ENCODE results near the gene BNIP2.

DNA sequence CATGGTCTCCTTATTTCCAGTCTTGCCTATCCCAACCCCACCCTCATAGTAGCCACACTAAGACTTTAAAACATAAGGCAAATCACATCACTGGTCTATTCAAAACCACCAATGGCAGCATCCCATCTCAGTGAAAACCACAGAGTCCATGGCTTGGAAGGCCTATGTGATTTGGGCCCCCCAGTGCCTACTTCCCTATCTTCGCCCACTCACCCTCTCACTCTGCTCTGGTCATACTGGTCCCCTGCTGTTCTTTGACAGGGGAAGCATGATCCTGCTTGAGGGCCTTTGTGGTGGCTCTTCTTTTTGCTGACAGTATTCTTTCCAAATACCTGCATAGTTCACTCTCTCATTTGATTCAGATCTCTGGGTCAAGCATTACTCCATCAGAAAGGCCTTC is 35.1 kb downstream of the BNIP2 start:
- TF ChIP-seq, protein P1, sequence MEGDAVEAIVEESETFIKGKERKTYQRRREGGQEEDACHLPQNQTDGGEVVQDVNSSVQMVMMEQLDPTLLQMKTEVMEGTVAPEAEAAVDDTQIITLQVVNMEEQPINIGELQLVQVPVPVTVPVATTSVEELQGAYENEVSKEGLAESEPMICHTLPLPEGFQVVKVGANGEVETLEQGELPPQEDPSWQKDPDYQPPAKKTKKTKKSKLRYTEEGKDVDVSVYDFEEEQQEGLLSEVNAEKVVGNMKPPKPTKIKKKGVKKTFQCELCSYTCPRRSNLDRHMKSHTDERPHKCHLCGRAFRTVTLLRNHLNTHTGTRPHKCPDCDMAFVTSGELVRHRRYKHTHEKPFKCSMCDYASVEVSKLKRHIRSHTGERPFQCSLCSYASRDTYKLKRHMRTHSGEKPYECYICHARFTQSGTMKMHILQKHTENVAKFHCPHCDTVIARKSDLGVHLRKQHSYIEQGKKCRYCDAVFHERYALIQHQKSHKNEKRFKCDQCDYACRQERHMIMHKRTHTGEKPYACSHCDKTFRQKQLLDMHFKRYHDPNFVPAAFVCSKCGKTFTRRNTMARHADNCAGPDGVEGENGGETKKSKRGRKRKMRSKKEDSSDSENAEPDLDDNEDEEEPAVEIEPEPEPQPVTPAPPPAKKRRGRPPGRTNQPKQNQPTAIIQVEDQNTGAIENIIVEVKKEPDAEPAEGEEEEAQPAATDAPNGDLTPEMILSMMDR (IDR thresholded peaks at IDR 0.05 in 2 of 3, conservative IDR thresholded peaks at IDR 0.05 in 1 of 3; ENCODE audit: borderline replicate concordance in 1 of 3, insufficient read depth in 1 of 3, low read depth in 2 of 3, low read length in 2 of 3) = no peak
- TF ChIP-seq POLR2A (IDR thresholded peaks at IDR 0.05; ENCODE audit: borderline replicate concordance, extremely low read depth, insufficient read depth, insufficient read length) (no peak), ZNF274 (IDR thresholded peaks at IDR 0.05; ENCODE audit: low read depth, low read length) (no peak), EZH2phosphoT487 (IDR thresholded peaks at IDR 0.05; ENCODE audit: borderline replicate concordance) (no peak), TCF7L2 (IDR thresholded peaks at IDR 0.05; ENCODE audit: borderline replicate concordance, extremely low read depth, insufficient read depth, insufficient read length) (no peak), SIN3A (IDR thresholded peaks at IDR 0.05; ENCODE audit: low read depth) (no peak), JUND (IDR thresholded peaks at IDR 0.05) (no peak), RAD21 (IDR thresholded peaks at IDR 0.05; ENCODE audit: low read depth) (no peak)
- TF ChIP-seq, protein P2, sequence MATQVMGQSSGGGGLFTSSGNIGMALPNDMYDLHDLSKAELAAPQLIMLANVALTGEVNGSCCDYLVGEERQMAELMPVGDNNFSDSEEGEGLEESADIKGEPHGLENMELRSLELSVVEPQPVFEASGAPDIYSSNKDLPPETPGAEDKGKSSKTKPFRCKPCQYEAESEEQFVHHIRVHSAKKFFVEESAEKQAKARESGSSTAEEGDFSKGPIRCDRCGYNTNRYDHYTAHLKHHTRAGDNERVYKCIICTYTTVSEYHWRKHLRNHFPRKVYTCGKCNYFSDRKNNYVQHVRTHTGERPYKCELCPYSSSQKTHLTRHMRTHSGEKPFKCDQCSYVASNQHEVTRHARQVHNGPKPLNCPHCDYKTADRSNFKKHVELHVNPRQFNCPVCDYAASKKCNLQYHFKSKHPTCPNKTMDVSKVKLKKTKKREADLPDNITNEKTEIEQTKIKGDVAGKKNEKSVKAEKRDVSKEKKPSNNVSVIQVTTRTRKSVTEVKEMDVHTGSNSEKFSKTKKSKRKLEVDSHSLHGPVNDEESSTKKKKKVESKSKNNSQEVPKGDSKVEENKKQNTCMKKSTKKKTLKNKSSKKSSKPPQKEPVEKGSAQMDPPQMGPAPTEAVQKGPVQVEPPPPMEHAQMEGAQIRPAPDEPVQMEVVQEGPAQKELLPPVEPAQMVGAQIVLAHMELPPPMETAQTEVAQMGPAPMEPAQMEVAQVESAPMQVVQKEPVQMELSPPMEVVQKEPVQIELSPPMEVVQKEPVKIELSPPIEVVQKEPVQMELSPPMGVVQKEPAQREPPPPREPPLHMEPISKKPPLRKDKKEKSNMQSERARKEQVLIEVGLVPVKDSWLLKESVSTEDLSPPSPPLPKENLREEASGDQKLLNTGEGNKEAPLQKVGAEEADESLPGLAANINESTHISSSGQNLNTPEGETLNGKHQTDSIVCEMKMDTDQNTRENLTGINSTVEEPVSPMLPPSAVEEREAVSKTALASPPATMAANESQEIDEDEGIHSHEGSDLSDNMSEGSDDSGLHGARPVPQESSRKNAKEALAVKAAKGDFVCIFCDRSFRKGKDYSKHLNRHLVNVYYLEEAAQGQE (IDR thresholded peaks at IDR 0.05; ENCODE audit: low read depth) = no peak
- TF ChIP-seq, protein P3, sequence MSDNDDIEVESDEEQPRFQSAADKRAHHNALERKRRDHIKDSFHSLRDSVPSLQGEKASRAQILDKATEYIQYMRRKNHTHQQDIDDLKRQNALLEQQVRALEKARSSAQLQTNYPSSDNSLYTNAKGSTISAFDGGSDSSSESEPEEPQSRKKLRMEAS (IDR thresholded peaks at IDR 0.05) = no peak
- TF ChIP-seq, protein P4, sequence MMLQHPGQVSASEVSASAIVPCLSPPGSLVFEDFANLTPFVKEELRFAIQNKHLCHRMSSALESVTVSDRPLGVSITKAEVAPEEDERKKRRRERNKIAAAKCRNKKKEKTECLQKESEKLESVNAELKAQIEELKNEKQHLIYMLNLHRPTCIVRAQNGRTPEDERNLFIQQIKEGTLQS (IDR thresholded peaks at IDR 0.05) = no peak

Data from HCT116 (cell line).